Stomach (tissue), 9 donors: Measurements from ENCODE around the gene SCAF1. TPM values are rescaled to one million over a fixed set of nuclear protein-coding genes. Genes with fewer than 3 reads are reported as not detected.

Experiments used
- DNase-seq, 2 donors: peaks; one replicate each; pipeline versions ENCODE4 v3.0.0 to v3.0.0-alpha.2; 2013 to 2019
- H3K27ac ChIP-seq, 5 donors: fragments of 200-600 bp in 4 of 5; sonication (generic) in 4 of 5; one replicate each; pipeline ENCODE4 v1.5.1; 2013 to 2019; ENCODE audit warnings: mild to moderate bottlenecking in 1 of 5, moderate library complexity in 1 of 5
- H3K27me3 ChIP-seq, 3 donors: fragments of 200-600 bp; sonication (generic); one replicate each; pipeline ENCODE4 v1.5.1; 2017 to 2019; ENCODE audit warnings: mixed run types in 1 of 3
- H3K36me3 ChIP-seq, 4 donors: fragments of 200-600 bp; sonication (generic); 1 replicate in 3 of 4; 2 replicates in 1 of 4; pipeline ENCODE4 v1.5.1; 2016 to 2019
- H3K4me1 ChIP-seq, 4 donors: fragments of 200-600 bp; sonication (generic); one replicate each; pipeline ENCODE4 v1.5.1; 2016 to 2019
- H3K4me3 ChIP-seq, 4 donors: fragments of 200-600 bp; sonication (generic) in 3 of 4; one replicate each; pipeline ENCODE4 v1.5.1; 2016 to 2019; ENCODE audit warnings: mild to moderate bottlenecking in 1 of 4
- H3K9me3 ChIP-seq, 4 donors: fragments of 200-600 bp; sonication (generic); one replicate each; pipeline ENCODE4 v1.5.1; 2016 to 2019
- CTCF ChIP-seq, 7 experiments: fragments of 450-650 bp in 4 of 7; fragments of 200-600 bp in 3 of 7; sonication (generic) in 3 of 7; IDR thresholded peaks; one replicate each; pipeline ENCODE4 v1.5.1; 2016 to 2019; ENCODE audit warnings: antibody characterized with exemption in 7 of 7, control low read depth in 2 of 7, mild to moderate bottlenecking in 1 of 7
- EP300 ChIP-seq: sonication (generic); formaldehyde crosslinking; IDR thresholded peaks from one replicate; pipeline ENCODE4 v1.6.1; 2017; ENCODE audit warnings: antibody characterized with exemption
- POLR2A ChIP-seq, 4 donors: fragments of 450-650 bp; IDR thresholded peaks; one replicate each; pipeline ENCODE4 v1.6.1; 2016; ENCODE audit warnings: antibody characterized with exemption in 4 of 4, control low read depth in 2 of 4, mild to moderate bottlenecking in 1 of 4, moderate library complexity in 1 of 4
- POLR2AphosphoS5 ChIP-seq, 3 donors: sonication (generic); formaldehyde crosslinking; IDR thresholded peaks; one replicate each; pipeline ENCODE4 v1.6.1; 2016; ENCODE audit warnings: antibody characterized with exemption in 3 of 3
- WGBS, 5 donors: extraction: QIAGEN DNeasy Blood & Tissue Kit in 3 of 5; methylation state at CpG; one replicate each; pipeline versions ENCODE4 v1.1.5 to v1.1.7; 2013 to 2018; 5-methylcytosine and 5-hydroxymethylcytosine counted together
- intact Hi-C: fragments of 100-400 bp; cut with DNase I; formaldehyde crosslinking; loops from one replicate; pipeline ENCODE4 v1.15.1; 2023; ENCODE audit warnings: low total_unique reads
- polyA plus RNA-seq, 3 donors: library from polyadenylated mRNA; stranded (reverse); fragments of 200-250 nt; gene quantifications; one replicate each; pipeline ENCODE4 v1.2.3, GENCODE V29; 2013
- total RNA-seq, 5 donors: library from RNA; depleted of rRNA; stranded (reverse); fragments of >200 nt; gene quantifications; one replicate each; pipeline versions ENCODE4 v1.1.0 to v1.2.3, GENCODE V29; 2014 to 2016
- donor health status: healthy with polysubstance abuse.
- donor health status: Bipolar disorder and iron deficiency.
- donor health status: healthy.

The SCAF1 gene
- total and polyA plus RNA-seq, 8 donors: 8.3 to 41.7 (median 19.7) TPM

- peak overlapping the region; percentile 70 to 95 (median 90) for H3K4me3 ChIP-seq
- DNase-seq: peak; percentile 94 to 97
- peak overlapping the region; percentile 92 to 99 (median 96) for H3K27ac ChIP-seq
- H3K27me3 ChIP-seq: no peaks in the 10 kb centered on the region
- WGBS, 5 donors: 4 to 9% (median 6%) methylated on average over 16 to 27 of the region's 27 CpGs
- no peaks in the 10 kb centered on the region for H3K9me3 ChIP-seq
- peak in 1 of 3 donors; percentile 48 for TF ChIP-seq POLR2AphosphoS5 (IDR thresholded peaks at IDR 0.05)
- TF ChIP-seq CTCF (IDR thresholded peaks at IDR 0.05): no peak
- no peak for TF ChIP-seq EP300
- peaks cover 42 to 47% (median 46%) of the 10 kb centered on the region in 4 donors for H3K36me3 ChIP-seq
- H3K4me1 ChIP-seq: peaks cover 21 to 53% (median 45%) of the 10 kb centered on the region in 4 donors
- intact Hi-C loops: no loop called here
Observed at GRCh38 chr19:49593233-49594113, 48.5 kb upstream of the SCAF1 start.

DNA sequence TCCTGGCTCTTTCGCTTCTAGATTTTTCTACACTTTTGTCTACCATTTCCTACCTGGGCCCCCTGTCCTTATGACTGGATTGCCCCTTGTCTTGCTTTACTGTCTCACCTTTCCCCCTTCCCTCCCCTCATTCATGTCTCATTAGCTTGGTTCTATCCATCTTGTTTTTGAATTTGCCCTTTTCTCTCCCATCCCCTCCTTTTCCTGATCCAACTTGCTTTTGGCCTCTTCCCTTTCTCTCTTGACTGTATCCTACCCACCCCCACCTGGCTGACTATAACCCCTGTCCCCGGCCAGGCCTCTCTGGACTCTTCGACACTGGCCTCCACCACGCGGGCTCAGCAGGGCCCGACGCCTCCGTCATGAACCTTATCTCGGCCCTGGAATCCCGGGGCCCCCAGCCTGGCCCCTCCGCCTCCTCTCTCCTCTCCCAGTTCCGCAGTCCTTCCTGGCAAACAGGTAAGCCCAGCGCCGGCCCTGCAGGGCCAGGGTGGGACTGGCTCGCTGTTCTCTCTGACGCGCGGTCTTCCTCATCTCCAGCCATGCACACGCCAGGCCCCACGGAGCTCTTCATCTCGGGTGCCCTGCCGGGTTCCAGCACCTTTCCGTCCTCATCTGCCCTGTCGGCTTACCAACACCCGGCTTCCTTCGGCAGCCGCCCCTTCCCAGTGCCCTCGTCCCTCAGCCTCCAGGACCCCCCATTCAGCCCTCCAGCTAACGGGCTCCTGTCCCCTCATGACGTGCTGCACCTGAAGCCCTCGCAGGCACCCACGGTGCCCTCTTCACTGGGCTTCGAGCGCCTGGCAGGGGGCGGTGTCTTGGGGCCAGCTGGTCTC, 47.6 kb upstream of the SCAF1 start:
- peak in 1 of 2 donors; percentile 20 for DNase-seq
- TF ChIP-seq CTCF (IDR thresholded peaks at IDR 0.05): no peak
- TF ChIP-seq POLR2A (IDR thresholded peaks at IDR 0.05): no peak
- TF ChIP-seq EP300: no peak
- TF ChIP-seq POLR2AphosphoS5 (IDR thresholded peaks at IDR 0.05): no peak
- Histone ChIP-seq H3K27me3 (no peaks in the 10 kb centered on the region), H3K9me3 (no peaks in the 10 kb centered on the region), H3K36me3 (peaks cover 51 to 56% (median 55%) of the 10 kb centered on the region in 4 donors), H3K4me1 (peaks cover 21 to 52% (median 45%) of the 10 kb centered on the region in 4 donors), H3K27ac (peak overlapping the region in 4 of 5 donors; percentile 92 to 99 (median 94)), H3K4me3 (no peak overlapping the region)
- intact Hi-C loops: no loop called here
- 82 to 91% (median 83%) methylated on average over 33 to 35 of the region's 35 CpGs for WGBS, 5 donors

DNA sequence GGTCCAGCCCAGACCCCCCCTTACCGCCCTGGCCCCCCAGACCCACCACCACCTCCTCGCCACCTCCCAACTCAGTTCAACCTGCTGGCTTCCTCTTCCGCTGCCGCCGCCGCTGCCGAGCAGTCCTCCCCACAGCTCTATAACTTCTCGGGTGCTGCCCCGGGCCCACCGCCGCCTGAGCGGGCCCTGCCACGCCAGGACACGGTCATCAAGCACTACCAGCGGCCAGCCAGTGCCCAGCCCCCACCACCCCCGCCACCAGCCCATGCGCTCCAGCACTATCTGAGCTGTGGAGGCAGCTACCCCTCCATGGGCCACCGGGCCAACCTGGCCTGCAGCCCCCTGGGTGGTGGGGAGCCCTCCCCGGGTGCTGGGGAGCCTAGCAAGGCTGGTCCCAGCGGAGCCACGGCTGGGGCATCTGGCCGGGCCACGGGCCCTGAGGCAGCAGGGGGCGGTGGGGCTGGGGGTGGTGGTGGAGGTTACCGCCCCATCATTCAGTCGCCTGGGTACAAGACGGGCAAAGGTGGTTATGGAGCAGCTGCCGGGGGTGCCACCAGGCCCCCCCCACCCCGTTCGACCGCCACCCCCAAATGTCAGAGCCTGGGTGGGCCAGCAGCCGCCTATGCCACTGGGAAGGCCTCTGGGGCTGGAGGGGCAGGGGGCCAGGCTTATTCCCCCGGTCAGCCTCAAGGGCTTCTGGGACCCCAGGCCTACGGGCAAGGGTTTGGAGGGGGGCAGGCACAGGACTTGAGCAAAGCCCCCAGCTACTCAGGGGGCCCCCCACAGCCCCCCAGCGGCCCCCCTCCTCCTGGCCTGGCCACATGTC, 46.8 kb upstream of the SCAF1 start:
- Histone ChIP-seq H3K27me3 (no peaks in the 10 kb centered on the region), H3K4me1 (peaks cover 21 to 44% (median 37%) of the 10 kb centered on the region in 4 donors), H3K36me3 (peaks cover 57 to 65% (median 64%) of the 10 kb centered on the region in 4 donors), H3K9me3 (no peaks in the 10 kb centered on the region), H3K4me3 (no peak overlapping the region), H3K27ac (peak overlapping the region in 2 of 5 donors; percentile 17 to 99)
- intact Hi-C loops: no loop called here
- TF ChIP-seq POLR2A (IDR thresholded peaks at IDR 0.05) (no peak), POLR2AphosphoS5 (IDR thresholded peaks at IDR 0.05) (no peak), CTCF (IDR thresholded peaks at IDR 0.05) (no peak), EP300 (no peak)
- DNase-seq: no peak
- 91 to 97% (median 92%) methylated on average over 16 to 35 of the region's 35 CpGs for WGBS, 5 donors
